ENCODE measurements around the gene HPCA. TPM values are rescaled to one million over a fixed set of nuclear protein-coding genes. Genes with fewer than 3 reads are reported as not detected.

The HPCA gene
- total and polyA plus RNA-seq, 2 of the 4 experiments (the other 2 are of a cell fraction): 0.22 TPM; not detected in 1

GRCh38 chr1:32864375-32865019, 21.8 kb upstream of the HPCA start:
- H3K9me1 ChIP-seq (ENCODE audit: insufficient read depth, low read length): peaks cover 7% of the 10 kb centered on the region; the same call in 1 of the 2 replicates
- ATAC-seq (ENCODE audit: low read depth): no peak
- no peak overlapping the region for H4K91ac ChIP-seq (ENCODE audit: insufficient read depth, low read depth, low read length)
- H2BK15ac ChIP-seq (ENCODE audit: low read depth, low read length): no peak overlapping the region
- ChIA-PET POLR2A (ENCODE audit: unreplicated experiment) (no interaction called here), CTCF (no interaction called here)
- no peak overlapping the region for H2BK20ac ChIP-seq (ENCODE audit: low read depth, low read length)
- H4K8ac ChIP-seq (ENCODE audit: low read depth in 2 of 2, low read length in 2 of 2): no peak overlapping the region
- BruUV-seq (replicated peaks): no TSS peak
- H3K27ac ChIP-seq (ENCODE audit: insufficient read depth, low read length): no peak overlapping the region
- no peak overlapping the region for H3K9ac ChIP-seq (ENCODE audit: low read depth, low read length)
- no peak overlapping the region for H2BK120ac ChIP-seq (ENCODE audit: low read depth, low read length)
- no peak overlapping the region for H2AK5ac ChIP-seq (ENCODE audit: low read depth, low read length)
- TF ChIP-seq RAD21 (IDR thresholded peaks at IDR 0.05; ENCODE audit: low read length) (no peak), CEBPB (IDR thresholded peaks at IDR 0.05; ENCODE audit: low read depth, low read length) (no peak), RFX5 (IDR thresholded peaks at IDR 0.05; ENCODE audit: low read depth, low read length) (no peak), MAFK (IDR thresholded peaks at IDR 0.05; ENCODE audit: low read depth, low read length) (no peak), SMC3 (IDR thresholded peaks at IDR 0.05; ENCODE audit: low read depth, low read length) (no peak)
- TF ChIP-seq, protein P1, sequence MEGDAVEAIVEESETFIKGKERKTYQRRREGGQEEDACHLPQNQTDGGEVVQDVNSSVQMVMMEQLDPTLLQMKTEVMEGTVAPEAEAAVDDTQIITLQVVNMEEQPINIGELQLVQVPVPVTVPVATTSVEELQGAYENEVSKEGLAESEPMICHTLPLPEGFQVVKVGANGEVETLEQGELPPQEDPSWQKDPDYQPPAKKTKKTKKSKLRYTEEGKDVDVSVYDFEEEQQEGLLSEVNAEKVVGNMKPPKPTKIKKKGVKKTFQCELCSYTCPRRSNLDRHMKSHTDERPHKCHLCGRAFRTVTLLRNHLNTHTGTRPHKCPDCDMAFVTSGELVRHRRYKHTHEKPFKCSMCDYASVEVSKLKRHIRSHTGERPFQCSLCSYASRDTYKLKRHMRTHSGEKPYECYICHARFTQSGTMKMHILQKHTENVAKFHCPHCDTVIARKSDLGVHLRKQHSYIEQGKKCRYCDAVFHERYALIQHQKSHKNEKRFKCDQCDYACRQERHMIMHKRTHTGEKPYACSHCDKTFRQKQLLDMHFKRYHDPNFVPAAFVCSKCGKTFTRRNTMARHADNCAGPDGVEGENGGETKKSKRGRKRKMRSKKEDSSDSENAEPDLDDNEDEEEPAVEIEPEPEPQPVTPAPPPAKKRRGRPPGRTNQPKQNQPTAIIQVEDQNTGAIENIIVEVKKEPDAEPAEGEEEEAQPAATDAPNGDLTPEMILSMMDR (conservative IDR thresholded peaks at IDR 0.05; ENCODE audit: low read depth, low read length): no peak
- no peaks in the 10 kb centered on the region for H3K79me1 ChIP-seq (ENCODE audit: low read depth in 1 of 2, low read length in 2 of 2)
- H3K9me3 ChIP-seq (ENCODE audit: control insufficient read depth, insufficient read depth, low read length): no peaks in the 10 kb centered on the region
- no peak overlapping the region for H2AK9ac ChIP-seq (replicated peaks; ENCODE audit: low read depth, low read length, poor library complexity)
- H3K18ac ChIP-seq (ENCODE audit: low read depth, low read length): no peak overlapping the region
- no peak overlapping the region for H3K14ac ChIP-seq (replicated peaks; ENCODE audit: low read depth, low read length)
- peaks cover 7% of the 10 kb centered on the region for H3K4me1 ChIP-seq (ENCODE audit: control insufficient read depth, insufficient read depth, low read length)
- intact Hi-C loops (cut with micrococcal nuclease): no loop called here
- 90% methylated on average over 2 of the region's 8 CpGs; no CpG with 5 or more reads in 1 of the 2 experiments for WGBS, 2 experiments (ENCODE audit: extremely low coverage in 2 of 2, insufficient read length in 1 of 2)
- no peak overlapping the region for H3K4me3 ChIP-seq (ENCODE audit: insufficient read depth, low read depth, low read length)
- no peak overlapping the region for H4K5ac ChIP-seq (ENCODE audit: low read depth, low read length)
- H4K20me1 ChIP-seq (ENCODE audit: insufficient read depth, low read length): no peaks in the 10 kb centered on the region
- no peak overlapping the region for H3K23ac ChIP-seq (ENCODE audit: low read depth, low read length)
- peaks cover 18% of the 10 kb centered on the region; the same call in 1 of the 2 replicates for H3K36me3 ChIP-seq (ENCODE audit: control insufficient read depth, insufficient read depth, low read length)
- H3K56ac ChIP-seq (ENCODE audit: extremely low read depth, insufficient read depth, low read length): no peak overlapping the region
- no peak overlapping the region for H2AFZ ChIP-seq (replicated peaks; ENCODE audit: low read length, poor library complexity)
- H3K27me3 ChIP-seq (ENCODE audit: control insufficient read depth, insufficient read depth, low read length): no peaks in the 10 kb centered on the region
- no peak overlapping the region for H3K4ac ChIP-seq (ENCODE audit: low read depth, low read length)
- dilution Hi-C loops (cut with HindIII; ENCODE audit: low sequenced_read_pairs, unreplicated experiment): no loop called here
- in situ Hi-C loops (cut with MboI; ENCODE audit: low sequenced_read_pairs): no loop called here
- H2BK5ac ChIP-seq (ENCODE audit: low read depth, low read length, poor library complexity, severe bottlenecking): no peak overlapping the region
- no peak overlapping the region for H3K4me2 ChIP-seq (ENCODE audit: low read depth, low read length)
- no peak for DNase-seq

Data from IMR-90 (cell line).